SK-N-MC (cell line): ENCODE results near the gene ASPHD1.

Source experiments
- EZH2 ChIP-seq: fragments of 200-600 bp; sonication (generic); IDR thresholded peaks from one replicate; pipeline ENCODE4 v1.6.1; 2017; ENCODE audit warnings: antibody characterized with exemption
- FOXP2 ChIP-seq: optimal IDR thresholded peaks from 2 replicates; pipeline ENCODE3; 2011; ENCODE audit warnings: mild to moderate bottlenecking, moderate library complexity; ENCODE audit not compliant: insufficient read depth; ENCODE audit errors: extremely low read length, control extremely low read depth
- POLR2AphosphoS5 ChIP-seq: IDR thresholded peaks from 2 replicates; pipeline ENCODE4 v1.6.1; 2012; ENCODE audit warnings: mild to moderate bottlenecking, low read depth, low read length, borderline replicate concordance

DNA sequence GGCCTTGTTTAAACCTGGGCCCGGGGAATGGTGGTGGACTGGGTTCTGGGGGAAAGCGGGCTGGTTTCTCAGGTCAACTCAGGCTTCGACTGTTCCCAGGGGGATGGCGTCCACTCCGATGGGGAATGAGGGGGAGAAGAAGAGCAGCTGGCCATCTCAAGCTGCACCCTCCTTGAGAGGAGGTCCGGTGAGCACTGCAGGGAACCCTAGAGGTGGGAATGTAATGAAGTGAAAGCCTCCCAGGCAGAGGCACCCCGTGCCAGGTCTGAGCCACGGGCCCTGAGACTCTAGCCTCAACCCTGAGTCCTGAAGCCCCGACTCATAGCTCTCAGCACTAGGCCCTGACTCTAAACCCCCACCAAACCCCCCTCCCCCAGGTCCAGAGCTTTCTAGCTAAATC lies 36.1 kb upstream of the ASPHD1 start:
- TF ChIP-seq POLR2AphosphoS5 (no peak), EZH2 (no peak), FOXP2 (no peak)
